GM12891 (cell line): ENCODE results near the gene CTSD.

ENCODE experiments used
- DNase-seq: peaks from one replicate; pipeline ENCODE4 v3.0.0; 2011; ENCODE audit warnings: low spot score; ENCODE audit not compliant: insufficient read length
- FAIRE-seq: peaks from 2 replicates; lab custom pipeline; 2011; peaks lifted over from hg19 to GRCh38; lab: Jason Lieb, UNC
- PAX5 ChIP-seq: IDR thresholded peaks from 2 replicates; pipeline ENCODE4 v1.6.1; 2011; ENCODE audit warnings: low read length, moderate library complexity, mild to moderate bottlenecking; ENCODE audit not compliant: insufficient read depth, severe bottlenecking
- POLR2A ChIP-seq: IDR thresholded peaks from 2 replicates; pipeline ENCODE4 v1.6.1; 2011; ENCODE audit warnings: low read depth, low read length, control low read depth
- POLR2AphosphoS5 ChIP-seq: IDR thresholded peaks from 2 replicates; pipeline ENCODE4 v1.6.1; 2011; ENCODE audit warnings: low read depth, low read length, control low read depth
- POU2F2 ChIP-seq: IDR thresholded peaks from 2 replicates; pipeline ENCODE4 v1.6.1; 2011; ENCODE audit warnings: low read depth, mild to moderate bottlenecking, control low read depth, low read length, moderate library complexity
- SPI1 ChIP-seq: IDR thresholded peaks from 2 replicates; pipeline ENCODE4 v1.6.1; 2011; ENCODE audit warnings: low read depth, low read length, control low read depth
- TAF1 ChIP-seq: IDR thresholded peaks from 2 replicates; pipeline ENCODE4 v1.6.1; 2011; ENCODE audit warnings: low read depth, low read length, control low read depth

CTSD gene

DNA sequence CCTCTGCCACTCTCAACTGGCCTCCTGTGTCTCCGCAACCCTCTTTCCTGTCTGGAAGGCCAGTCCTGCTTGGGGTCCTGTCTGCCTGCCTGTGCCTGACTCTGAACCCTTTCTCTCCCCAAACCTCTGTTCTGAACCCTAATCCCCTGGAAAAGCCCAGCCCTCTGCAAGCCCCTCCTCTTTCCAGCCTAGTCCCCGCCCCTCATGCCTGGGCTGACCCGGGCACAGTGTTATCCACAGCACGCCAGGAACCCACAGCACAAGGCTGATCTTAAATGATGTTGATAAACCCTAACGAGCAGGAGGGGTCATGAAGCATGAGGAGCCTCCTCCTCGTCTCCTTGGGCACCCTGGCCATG is 13.3 kb downstream of the CTSD start, which contains the start of gene IFITM10:
Gene IFITM10 (minus strand): TSS at position 115 of the 359 bp plus-strand sequence. CDS start 153 bp downstream, outside the sequence.
- no peak for DNase-seq
- no peak for FAIRE-seq

DNA sequence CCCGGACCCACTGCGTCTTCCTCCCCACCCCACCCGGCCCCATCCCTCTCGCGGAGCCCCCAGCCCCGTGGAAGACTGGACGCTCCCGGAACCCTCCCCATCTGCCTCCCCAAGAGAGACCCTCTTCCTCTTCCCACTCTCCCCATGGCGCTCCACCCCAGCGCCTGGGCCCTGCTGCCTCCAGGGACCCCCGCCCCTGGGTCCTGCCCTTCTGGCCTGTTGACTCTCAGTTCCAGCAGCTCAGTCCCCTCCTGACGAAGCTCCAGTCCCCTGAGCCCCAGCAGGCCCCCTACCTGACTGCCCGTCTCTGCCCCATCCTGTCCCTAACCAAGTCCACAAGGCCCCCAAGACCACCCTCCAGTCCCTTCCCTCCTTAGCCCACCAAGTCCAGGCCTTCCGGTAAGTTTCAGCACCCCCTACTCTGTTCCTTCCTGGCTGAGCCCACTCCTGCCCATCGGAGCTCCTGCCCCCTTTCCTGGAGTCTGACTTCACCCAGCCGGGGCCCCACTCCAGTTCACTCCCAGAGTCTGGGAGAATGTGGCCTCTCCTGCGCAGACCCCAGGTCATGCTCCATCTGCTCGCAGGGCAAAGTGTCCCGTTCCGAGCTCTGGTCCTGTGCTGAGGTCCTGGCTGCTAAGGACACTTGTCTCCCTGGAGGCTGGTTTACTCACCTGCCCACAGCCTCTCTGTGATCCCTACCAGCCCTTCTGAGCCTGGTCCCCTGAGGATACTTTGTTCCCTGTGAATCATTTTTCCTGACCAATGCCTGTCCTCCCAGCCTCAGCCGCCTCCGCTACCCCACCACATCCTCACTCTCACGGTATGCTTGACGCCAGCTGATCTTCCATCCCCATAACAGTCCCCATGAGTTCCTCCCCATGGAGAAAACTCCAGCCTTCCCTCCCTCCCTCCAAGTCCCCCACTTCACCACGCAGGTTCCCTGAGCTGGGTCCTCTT is 14.1 kb downstream of the CTSD start:
- FAIRE-seq: no peak

More for the DNA sequence above, 13.3 kb downstream of the CTSD start, which contains the start of gene IFITM10:
- TF ChIP-seq POLR2AphosphoS5 (no peak), SPI1 (no peak), POLR2A (no peak), TAF1 (no peak), PAX5 (no peak), POU2F2 (no peak)

DNA sequence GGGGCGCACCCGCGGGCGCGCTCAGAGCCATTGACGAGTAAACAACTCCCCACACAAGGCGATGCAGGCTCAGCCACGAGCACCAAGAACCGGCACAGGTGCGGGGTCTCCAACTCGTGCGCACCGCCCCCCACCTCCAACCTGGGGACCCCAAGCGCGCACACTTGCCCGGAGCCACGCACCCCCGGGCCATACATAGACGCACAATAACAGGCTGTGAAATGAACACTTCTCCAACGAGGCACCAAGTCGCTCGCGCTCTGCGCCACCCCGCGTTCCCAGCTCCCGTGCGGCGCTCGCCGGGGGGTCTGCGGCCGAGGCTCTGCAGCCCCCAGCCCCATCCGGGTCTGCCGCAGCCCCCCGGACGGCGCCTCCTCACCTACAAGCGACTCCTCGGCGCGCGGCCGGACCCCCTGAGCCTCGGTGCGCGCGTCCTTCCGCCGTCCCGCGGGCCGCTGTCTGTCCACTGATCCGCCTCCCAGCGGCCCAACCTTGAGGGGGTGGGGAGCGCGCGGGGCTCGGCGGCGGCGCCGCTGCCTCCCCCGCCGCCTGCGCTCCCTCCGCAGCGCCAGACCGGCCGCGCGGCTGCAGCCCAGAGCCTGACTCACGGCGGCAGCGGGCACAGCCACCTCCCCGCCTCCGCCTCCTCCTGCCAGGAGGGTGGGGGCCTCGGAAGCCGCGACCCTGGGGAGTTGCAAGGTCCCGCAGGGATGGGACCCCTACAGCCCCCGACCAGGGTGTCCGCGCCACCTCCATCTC is 14.9 kb downstream of the CTSD start:
- FAIRE-seq (no peak), DNase-seq (no peak)
- no peak for TF ChIP-seq POLR2AphosphoS5

More for the DNA sequence above, 14.1 kb downstream of the CTSD start:
- no peak for DNase-seq
- TF ChIP-seq SPI1: no peak
- TF ChIP-seq TAF1: no peak
- TF ChIP-seq PAX5: no peak
- no peak for TF ChIP-seq POLR2A
- TF ChIP-seq POLR2AphosphoS5: no peak

DNA sequence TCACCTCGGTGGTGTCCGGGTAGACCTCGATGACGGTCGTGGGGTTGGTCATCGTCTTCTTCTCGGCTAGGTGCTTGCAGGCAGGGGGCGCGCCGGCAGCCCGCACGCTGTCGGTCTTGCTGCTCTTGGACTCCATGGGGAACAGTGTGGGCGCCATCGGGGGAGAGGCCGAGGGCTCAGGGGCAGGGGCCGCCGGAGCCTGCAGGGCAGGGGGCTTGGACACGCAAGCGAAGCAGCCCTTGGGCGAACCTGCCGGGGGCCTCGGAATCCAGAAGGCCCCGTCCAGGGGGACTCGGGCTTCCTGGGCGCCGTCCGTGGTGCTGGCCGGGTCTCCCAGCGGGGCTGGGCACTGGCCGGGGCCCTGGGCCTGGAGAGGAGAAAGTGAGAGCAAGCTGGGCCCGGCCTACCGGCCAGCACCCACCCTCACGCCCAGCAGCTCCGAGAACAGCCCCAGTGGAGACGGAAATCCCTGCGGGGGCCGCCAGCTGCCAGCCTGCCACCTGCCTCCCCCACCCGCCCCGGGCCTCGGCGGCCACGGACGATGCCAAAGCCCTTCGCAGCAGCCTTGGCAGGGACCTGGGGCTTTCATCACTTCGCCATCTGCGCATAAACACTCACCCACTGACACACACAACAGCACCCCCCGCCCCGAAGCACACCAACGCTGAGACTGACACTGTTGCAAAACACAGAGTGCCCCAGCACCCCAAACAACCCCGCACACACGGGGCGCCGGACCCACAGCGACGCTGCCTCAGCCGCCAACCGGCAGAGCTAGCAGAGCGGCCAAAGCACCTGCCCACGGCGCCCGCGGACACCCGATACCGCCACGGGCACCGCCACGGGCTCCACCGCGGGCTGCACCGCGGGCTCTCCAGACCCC is 15.7 kb downstream of the CTSD start:
- DNase-seq: no peak
- no peak for FAIRE-seq
- TF ChIP-seq POLR2A: no peak
- no peak for TF ChIP-seq PAX5
- no peak for TF ChIP-seq TAF1
- TF ChIP-seq POLR2AphosphoS5: no peak
- TF ChIP-seq SPI1: no peak
- TF ChIP-seq POU2F2: no peak

DNA sequence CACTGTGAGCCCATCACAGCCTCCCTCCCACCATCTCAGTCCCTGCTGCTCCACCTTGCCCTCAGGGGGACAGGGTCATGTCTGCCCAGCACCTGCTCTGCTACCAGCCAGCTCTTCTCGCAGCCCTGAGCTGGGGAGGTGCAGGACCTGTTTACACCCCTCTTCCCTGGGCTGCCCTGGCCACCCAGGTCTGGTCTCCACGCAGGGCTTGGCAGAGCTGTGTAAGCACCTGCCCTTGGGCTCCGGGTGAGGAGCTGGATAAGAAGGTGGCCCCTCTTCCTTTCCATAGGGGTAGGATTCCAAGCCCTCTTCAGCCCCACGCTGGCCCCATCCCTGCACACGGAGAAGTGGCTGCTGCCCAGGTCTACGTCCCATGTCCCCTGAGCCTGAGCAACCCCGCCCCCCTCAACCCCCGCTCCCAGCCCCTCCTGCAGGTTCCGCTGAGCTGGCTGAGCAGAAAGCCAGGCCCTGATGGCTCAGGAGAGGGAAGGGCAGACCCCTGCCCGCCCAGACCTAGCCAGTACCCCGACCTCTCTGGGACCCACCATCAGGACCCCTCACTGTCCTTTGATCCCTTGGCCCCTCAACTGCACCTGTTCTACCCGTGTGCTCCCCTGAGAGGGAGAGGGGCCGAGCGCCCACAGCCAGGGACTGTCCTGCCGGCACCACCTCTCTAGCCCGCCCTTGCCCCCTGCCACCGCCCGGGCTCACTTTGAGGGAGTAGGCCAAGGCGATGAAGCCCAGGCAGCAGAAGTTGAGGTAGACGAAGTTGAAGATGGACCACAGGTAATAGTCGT is 16.6 kb downstream of the CTSD start:
- FAIRE-seq (no peak), DNase-seq (no peak)
- TF ChIP-seq POU2F2 (no peak), POLR2A (no peak), TAF1 (no peak), PAX5 (no peak), POLR2AphosphoS5 (no peak), SPI1 (no peak)

DNA sequence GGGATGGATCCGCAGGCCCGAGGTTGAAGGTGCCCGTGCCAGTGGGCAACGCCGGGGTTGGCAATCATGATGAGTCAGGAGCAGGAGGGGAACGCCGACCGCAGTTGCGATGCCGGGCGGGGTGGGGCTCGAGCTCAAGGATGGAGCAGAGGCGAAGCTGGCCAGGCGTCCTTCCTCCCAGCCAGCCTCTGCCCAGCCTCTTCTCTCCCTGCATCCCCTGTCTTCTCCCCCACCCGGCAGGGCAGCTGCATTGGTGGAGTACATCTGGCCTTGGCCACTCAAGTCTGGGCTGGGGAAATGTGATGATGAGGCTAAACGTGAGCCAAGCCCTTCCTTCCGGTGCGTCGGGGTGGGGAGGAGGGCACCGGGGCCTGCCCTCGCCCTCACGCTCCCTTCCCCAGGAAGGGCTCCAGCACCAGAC is 17.2 kb downstream of the CTSD start:
- no peak for DNase-seq
- no peak for FAIRE-seq

DNA sequence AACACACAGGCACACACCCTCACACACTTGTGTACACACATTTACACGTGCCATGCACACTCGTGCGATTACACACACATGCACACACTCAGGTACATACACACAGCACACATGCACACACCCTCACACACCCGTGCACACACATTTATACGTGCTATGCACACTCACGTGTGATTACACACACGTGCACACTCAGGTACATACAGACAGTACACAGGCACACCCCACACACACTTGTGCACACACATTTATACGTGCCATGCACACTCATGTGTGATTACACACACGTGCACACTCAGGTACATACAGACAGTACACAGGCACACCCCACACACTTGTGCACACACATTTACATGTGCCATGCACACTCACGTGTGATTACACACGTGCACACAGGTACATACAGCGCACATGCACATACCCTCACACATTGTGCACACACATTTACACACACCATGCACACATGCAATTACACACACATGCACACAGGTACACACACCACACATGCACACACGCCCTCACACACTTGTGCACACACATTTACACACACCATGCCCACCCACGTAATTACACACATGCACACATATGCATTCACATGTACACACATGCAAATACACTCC is 17.9 kb downstream of the CTSD start:
- DNase-seq: no peak
- TF ChIP-seq PAX5: no peak
- no peak for TF ChIP-seq POLR2AphosphoS5
- no peak for TF ChIP-seq SPI1
- TF ChIP-seq POU2F2: no peak
- TF ChIP-seq TAF1: no peak
- no peak for TF ChIP-seq POLR2A
- peak; percentile 94 for FAIRE-seq

More for the DNA sequence above, 17.2 kb downstream of the CTSD start:
- no peak for TF ChIP-seq POLR2A
- no peak for TF ChIP-seq TAF1
- TF ChIP-seq POU2F2: no peak
- TF ChIP-seq PAX5: no peak
- no peak for TF ChIP-seq POLR2AphosphoS5

DNA sequence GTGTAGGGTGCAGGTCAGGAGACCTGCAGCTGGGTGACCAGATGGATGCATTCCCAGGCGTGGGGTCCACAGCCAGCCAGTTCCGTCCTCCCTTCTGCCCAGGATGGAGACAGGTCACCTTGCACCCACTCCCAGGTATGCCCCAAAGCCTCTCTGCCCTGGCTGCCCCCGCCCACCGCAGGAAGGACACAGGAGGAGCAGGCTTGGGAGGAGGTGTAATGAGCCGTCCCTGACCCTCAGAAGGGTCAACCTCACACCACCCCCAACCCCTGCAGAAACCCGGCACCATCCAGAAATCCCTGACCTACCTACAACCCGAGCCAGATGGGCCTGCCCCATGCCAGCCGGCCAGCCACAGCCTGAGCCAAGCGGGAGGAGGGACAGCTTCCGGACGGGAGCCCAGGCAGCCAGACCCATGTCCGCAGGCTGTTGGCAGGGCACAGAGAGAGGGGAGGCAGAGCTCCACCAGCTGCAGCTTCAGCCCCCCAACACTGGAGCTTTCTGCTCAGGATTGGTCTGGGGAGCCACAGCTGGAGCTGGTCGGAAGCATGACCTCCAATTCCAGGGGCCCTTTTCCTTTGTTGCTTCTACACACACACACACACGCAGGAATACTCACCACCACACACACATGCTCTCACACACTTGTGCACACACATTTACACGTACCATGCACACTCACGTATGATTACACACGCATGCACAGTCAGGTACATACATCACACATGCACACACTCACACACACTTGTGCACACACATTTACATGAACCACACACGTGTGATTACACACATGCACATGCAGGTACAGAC is 18.6 kb downstream of the CTSD start:
- FAIRE-seq (no peak), DNase-seq (no peak)
- TF ChIP-seq TAF1: no peak
- TF ChIP-seq POLR2A: no peak
- TF ChIP-seq POU2F2: no peak
- no peak for TF ChIP-seq PAX5
- no peak for TF ChIP-seq POLR2AphosphoS5
- no peak for TF ChIP-seq SPI1
